Gastrocnemius medialis (tissue), 4 donors: ENCODE results near the gene HDAC7. TPM values are rescaled to one million over a fixed set of nuclear protein-coding genes. Genes with fewer than 3 reads are reported as not detected.
A peak's percentile ranks its signal among the peaks of the same experiment; 100 is the strongest.

Experiments used
- ATAC-seq, 2 donors: fragments of 150-250 bp; one replicate each; pipeline ENCODE4 v1.9.1; 2016
- DNase-seq, 2 donors: peaks; one replicate each; pipeline ENCODE4 v3.0.0-alpha.2; 2019
- H3K27ac ChIP-seq, 4 donors: fragments of 200-600 bp; sonication (generic); 1 replicate in 1 of 4; 2 replicates in 3 of 4; pipeline ENCODE4 v1.5.1; 2016 to 2018; ENCODE audit warnings: mild to moderate bottlenecking in 2 of 4, moderate library complexity in 1 of 4
- H3K27me3 ChIP-seq, 3 donors: fragments of 200-600 bp; sonication (generic) in 2 of 3; 1 replicate in 1 of 3; 2 replicates in 2 of 3; pipeline versions ENCODE4 v1.5.1 to v1.6.0; 2016 to 2019; ENCODE audit warnings: mild to moderate bottlenecking in 1 of 3, moderate library complexity in 1 of 3
- H3K36me3 ChIP-seq, 2 donors: fragments of 200-600 bp; sonication (generic) in 1 of 2; one replicate each; pipeline ENCODE4 v1.5.1; 2017 to 2018
- H3K4me1 ChIP-seq, 2 donors: fragments of 200-600 bp; sonication (generic) in 1 of 2; one replicate each; pipeline ENCODE4 v1.5.1; 2016 to 2017; ENCODE audit warnings: mild to moderate bottlenecking in 2 of 2
- H3K4me3 ChIP-seq, 4 donors: fragments of 200-600 bp; sonication (generic) in 3 of 4; 1 replicate in 1 of 4; 2 replicates in 3 of 4; pipeline ENCODE4 v1.5.1; 2016 to 2019; ENCODE audit warnings: mild to moderate bottlenecking in 2 of 4
- H3K9me3 ChIP-seq, 3 donors: fragments of 200-600 bp; sonication (generic) in 2 of 3; 1 replicate in 1 of 3; 2 replicates in 2 of 3; pipeline ENCODE4 v1.5.1; 2016 to 2019
- CTCF ChIP-seq, 5 experiments: fragments of 450-650 bp in 3 of 5; fragments of 200-600 bp in 2 of 5; sonication (generic) in 2 of 5; IDR thresholded peaks in 4 of 5; conservative IDR thresholded peaks in 1 of 5; 1 replicate in 4 of 5; 2 replicates in 1 of 5; pipeline ENCODE4 v1.5.1; 2016 to 2019; ENCODE audit warnings: antibody characterized with exemption in 5 of 5, mild to moderate bottlenecking in 3 of 5, moderate library complexity in 3 of 5
- POLR2A ChIP-seq, 2 donors: fragments of 450-650 bp; IDR thresholded peaks; one replicate each; pipeline ENCODE4 v1.6.1; 2017; ENCODE audit warnings: antibody characterized with exemption in 2 of 2, mild to moderate bottlenecking in 2 of 2, moderate library complexity in 2 of 2
- in situ Hi-C, 4 donors: fragments of 200-750 bp; cut with MboI; loops; one replicate each; pipeline versions ENCODE4 v1.15.0 to v1.8.0; 2017; ENCODE audit warnings: low sequenced_read_pairs in 4 of 4
- intact Hi-C: fragments of 100-400 bp; cut with DNase I; formaldehyde crosslinking; loops from one replicate; pipeline ENCODE4 v1.15.1; 2023; ENCODE audit warnings: low total_unique reads
- total RNA-seq, 4 donors: library from RNA; depleted of rRNA; stranded (reverse); fragments of >200 nt; gene quantifications; one replicate each; pipeline versions ENCODE4 v1.1.0 to v1.2.3, GENCODE V29; 2016

Gene HDAC7
- total RNA-seq, 4 donors from 2014 or later, result 12.2 to 27.1 (median 17.0) TPM

GRCh38 chr12:47776471-47777143 is 43.1 kb downstream of the HDAC7 start:
- no peaks in the 10 kb centered on the region for H3K27me3 ChIP-seq
- ATAC-seq, result no peak

GRCh38 chr12:47775100-47775911 is 44.4 kb downstream of the HDAC7 start:
- in situ Hi-C loops, result loop anchor here (5.0 to 10.0 kb wide), 4 partner anchors 33 to 63 kb away; no protein-coding TSS in a partner anchor
- ATAC-seq, result no peak
- no peaks in the 10 kb centered on the region for H3K27me3 ChIP-seq
- peak overlapping the region; percentile 63 to 78 (median 74) for H3K27ac ChIP-seq
- H3K4me1 ChIP-seq, result peaks cover 55 to 64% of the 10 kb centered on the region in 2 donors
- no peaks in the 10 kb centered on the region for H3K36me3 ChIP-seq
- intact Hi-C loops, result loop anchor here (5.0 kb wide), 1 partner anchor 123 kb away; no protein-coding TSS in a partner anchor
- TF ChIP-seq POLR2A (IDR thresholded peaks at IDR 0.05) (no peak), CTCF (IDR thresholded peaks at IDR 0.05 in 4 of 5, conservative IDR thresholded peaks at IDR 0.05 in 1 of 5) (no peak)
- no peaks in the 10 kb centered on the region for H3K9me3 ChIP-seq
- no peak for DNase-seq
- no peak overlapping the region for H3K4me3 ChIP-seq

More at GRCh38 chr12:47776471-47777143, 43.1 kb downstream of the HDAC7 start:
- H3K27ac ChIP-seq, result peak overlapping the region; percentile 63 to 78 (median 74)
- no peak for DNase-seq
- H3K4me1 ChIP-seq, result peaks cover 55 to 66% of the 10 kb centered on the region in 2 donors
- in situ Hi-C loops (loop anchor here (5.0 to 10.0 kb wide), 4 partner anchors 34 to 64 kb away; no protein-coding TSS in a partner anchor), intact Hi-C loops (loop anchor here (5.0 kb wide), 1 partner anchor 124 kb away; no protein-coding TSS in a partner anchor)
- no peak overlapping the region for H3K4me3 ChIP-seq
- TF ChIP-seq CTCF (IDR thresholded peaks at IDR 0.05 in 4 of 5, conservative IDR thresholded peaks at IDR 0.05 in 1 of 5) (no peak), POLR2A (IDR thresholded peaks at IDR 0.05) (no peak)
- H3K36me3 ChIP-seq, result no peaks in the 10 kb centered on the region
- no peaks in the 10 kb centered on the region for H3K9me3 ChIP-seq

- Histone ChIP-seq H3K27me3 (no peaks in the 10 kb centered on the region), H3K36me3 (no peaks in the 10 kb centered on the region), H3K4me3 (no peak overlapping the region), H3K27ac (peak overlapping the region; percentile 63 to 78 (median 74)), H3K4me1 (peaks cover 55 to 69% of the 10 kb centered on the region in 2 donors), H3K9me3 (no peaks in the 10 kb centered on the region)
- TF ChIP-seq POLR2A (IDR thresholded peaks at IDR 0.05), result no peak
- no peak for TF ChIP-seq CTCF (IDR thresholded peaks at IDR 0.05 in 4 of 5, conservative IDR thresholded peaks at IDR 0.05 in 1 of 5)
- intact Hi-C loops (loop anchor here (5.0 kb wide), 1 partner anchor 122 kb away; no protein-coding TSS in a partner anchor), in situ Hi-C loops (loop anchor here (5.0 to 10.0 kb wide), 4 partner anchors 32 to 63 kb away; no protein-coding TSS in a partner anchor)
- DNase-seq (no peak), ATAC-seq (no peak)
Observed at GRCh38 chr12:47774663-47775062, 45.0 kb downstream of the HDAC7 start.

GRCh38 chr12:47773858-47774580 is 45.7 kb downstream of the HDAC7 start:
- peak; percentile 4 to 6 for ATAC-seq
- Histone ChIP-seq H3K36me3 (no peaks in the 10 kb centered on the region), H3K9me3 (no peaks in the 10 kb centered on the region), H3K27me3 (no peaks in the 10 kb centered on the region), H3K4me3 (peak overlapping the region; percentile 70 to 97 (median 79)), H3K4me1 (peaks cover 54 to 62% of the 10 kb centered on the region in 2 donors), H3K27ac (peak overlapping the region; percentile 76 to 93 (median 90))
- intact Hi-C loops, result loop anchor here (2.0 kb wide), 1 partner anchor 65 kb away; no protein-coding TSS in a partner anchor
- no peak for DNase-seq
- in situ Hi-C loops, result loop anchor here in 2 of 4 donors (10.0 kb wide), 1 partner anchor 59 kb away; no protein-coding TSS in a partner anchor
- TF ChIP-seq CTCF (IDR thresholded peaks at IDR 0.05 in 4 of 5, conservative IDR thresholded peaks at IDR 0.05 in 1 of 5) (peak in 1 of 5 experiments; percentile 9), POLR2A (IDR thresholded peaks at IDR 0.05) (no peak)
